ENCODE data around the gene AKTIP. TPM values are rescaled to one million over a fixed set of nuclear protein-coding genes. Genes with fewer than 3 reads are reported as not detected.

The AKTIP gene
- total RNA-seq, result 52.3 TPM

GRCh38 chr16:53502331-53503269 lies at the start of gene AKTIP:
AKTIP (minus strand) TSS chr16:53503209; CDS start chr16:53500259, 2,950 bp downstream.

Other genes with a start within 250 kb of the AKTIP start
- 135 TPM for gene RBL2, start 68.7 kb downstream of the AKTIP start, total RNA-seq
- 28.3 TPM for gene RPGRIP1L, start 200.7 kb upstream of the AKTIP start, total RNA-seq
- 202 TPM for gene FTO, start 200.9 kb upstream of the AKTIP start, total RNA-seq

Data from camera-type eye (tissue), 1 donor.